Keratinocyte (primary cell): ENCODE results near the gene UHMK1. TPM values are rescaled to one million over a fixed set of nuclear protein-coding genes. Genes with fewer than 3 reads are reported as not detected.
A peak's percentile ranks its signal among the peaks of the same experiment; 100 is the strongest.

Experiments
- DNase-seq: peaks from one replicate; pipeline ENCODE4 v3.0.0-alpha.2; 2011; ENCODE audit warnings: low read depth, missing footprints, low spot score
- FAIRE-seq: peaks from 2 replicates; lab custom pipeline; 2011; peaks lifted over from hg19 to GRCh38; lab: Jason Lieb, UNC
- H2AFZ ChIP-seq: 2 replicates; pipeline ENCODE4 v1.6.0; 2012; ENCODE audit warnings: low read length, control low read depth, inconsistent platforms; ENCODE audit not compliant: control insufficient read depth
- H3K27ac ChIP-seq: 2 replicates; pipeline ENCODE4 v1.5.1; 2011; ENCODE audit warnings: low read length; ENCODE audit not compliant: control insufficient read depth, insufficient read depth
- H3K27me3 ChIP-seq: 3 replicates; pipeline ENCODE4 v1.6.0; 2011; ENCODE audit warnings: low read length; ENCODE audit not compliant: control insufficient read depth, insufficient read depth; ENCODE audit errors: extremely low read depth
- H3K36me3 ChIP-seq, 2 experiments: 2 replicates in 1 of 2; 3 replicates in 1 of 2; pipeline ENCODE4 v1.5.1; 2011; ENCODE audit warnings: low read length in 2 of 2, mild to moderate bottlenecking in 1 of 2; ENCODE audit not compliant: control insufficient read depth in 2 of 2, insufficient read depth in 2 of 2; ENCODE audit errors: extremely low read depth in 1 of 2
- H3K4me1 ChIP-seq: 3 replicates; pipeline ENCODE4 v1.5.1; 2011; ENCODE audit warnings: low read length; ENCODE audit not compliant: control insufficient read depth, insufficient read depth; ENCODE audit errors: extremely low read depth
- H3K4me2 ChIP-seq: 3 replicates; pipeline ENCODE4 v1.6.0; 2011; ENCODE audit warnings: low read depth, low read length; ENCODE audit not compliant: control insufficient read depth, insufficient read depth; ENCODE audit errors: extremely low read depth
- H3K4me3 ChIP-seq, 3 experiments: fragments of 200-600 bp in 1 of 3; sonication (generic) in 1 of 3; 2 replicates in 2 of 3; 3 replicates in 1 of 3; pipeline ENCODE4 v1.5.1; 2011 to 2016; ENCODE audit warnings: low read length in 3 of 3, mild to moderate bottlenecking in 3 of 3, control low read depth in 2 of 3, inconsistent platforms in 1 of 3, low read depth in 1 of 3, mixed read lengths in 1 of 3, mixed run types in 1 of 3, moderate library complexity in 1 of 3; ENCODE audit not compliant: control insufficient read depth in 2 of 3, insufficient read depth in 2 of 3; ENCODE audit errors: extremely low read depth in 1 of 3
- H3K79me2 ChIP-seq: 2 replicates; pipeline ENCODE4 v1.6.0; 2012; ENCODE audit warnings: low read length; ENCODE audit not compliant: control insufficient read depth, insufficient read depth
- H3K9ac ChIP-seq: 3 replicates; pipeline ENCODE4 v1.6.0; 2011; ENCODE audit warnings: low read length; ENCODE audit not compliant: control insufficient read depth, insufficient read depth; ENCODE audit errors: extremely low read depth
- H3K9me1 ChIP-seq: 3 replicates; pipeline ENCODE4 v1.6.0; 2011; ENCODE audit warnings: low read length; ENCODE audit not compliant: control insufficient read depth, insufficient read depth; ENCODE audit errors: extremely low read depth
- H3K9me3 ChIP-seq: 2 replicates; pipeline ENCODE4 v1.5.1; 2012; ENCODE audit warnings: low read depth, low read length; ENCODE audit not compliant: control insufficient read depth
- H4K20me1 ChIP-seq: 3 replicates; pipeline ENCODE4 v1.6.0; 2011; ENCODE audit warnings: low read length; ENCODE audit not compliant: control insufficient read depth, insufficient read depth; ENCODE audit errors: extremely low read depth
- EZH2 ChIP-seq: IDR thresholded peaks from one replicate; pipeline ENCODE4 v1.6.1; 2012; ENCODE audit warnings: inconsistent platforms, mild to moderate bottlenecking, low read length, moderate library complexity
- dilution Hi-C: fragments of 300-500 bp; cut with MboI; formaldehyde crosslinking; loops from one replicate; pipeline ENCODE4 v1.7.0; 2020; ENCODE audit warnings: low sequenced_read_pairs; ENCODE audit not compliant: extremely low pct_ligation_motif_present
- polyA plus RNA-seq, 5 experiments: library from polyadenylated mRNA; depleted of rRNA in 3 of 5; stranded (reverse) in 3 of 5; stranded (forward) in 1 of 5; unstranded in 1 of 5; fragments of >200 nt; gene quantifications; 1 replicate in 1 of 5; 2 replicates in 3 of 5; 3 replicates in 1 of 5; pipeline versions ENCODE4 v1.2.1 to v1.2.3, GENCODE V29; 2011 to 2012; ENCODE audit warnings: missing spikeins in 2 of 5, low read depth in 1 of 5, low replicate concordance in 1 of 5
- TF ChIP-seq, protein P1 (sequence below), 3 experiments: IDR thresholded peaks in 1 of 3; conservative IDR thresholded peaks in 1 of 3; optimal IDR thresholded peaks in 1 of 3; 2 replicates in 2 of 3; 3 replicates in 1 of 3; pipeline versions ENCODE3 to v1.5.1; 2011; ENCODE audit warnings: low read length in 3 of 3, mild to moderate bottlenecking in 3 of 3, moderate library complexity in 2 of 3, control low read depth in 1 of 3, inconsistent platforms in 1 of 3; ENCODE audit not compliant: insufficient read depth in 2 of 3; ENCODE audit errors: extremely low read depth in 1 of 3

The UHMK1 gene
- polyA plus RNA-seq, 1 donor (not counting 4 experiments of a cell fraction or from before 2014, with no cell fraction given) = 45.1 TPM

GRCh38 chr1:162497104-162497722 lies 405 bp upstream of the UHMK1 start:
- Histone ChIP-seq H3K4me1 (peaks cover 6% of the 10 kb centered on the region), H3K4me2 (peak overlapping the region; percentile 74), H3K79me2 (peaks cover 40% of the 10 kb centered on the region), H2AFZ (peak overlapping the region; percentile 98), H3K27me3 (no peaks in the 10 kb centered on the region), H3K4me3 (peak overlapping the region; percentile 95 to 97 (median 97)), H3K9me1 (no peaks in the 10 kb centered on the region), H3K9ac (peak overlapping the region; percentile 87), H3K27ac (peak overlapping the region; percentile 78), H4K20me1 (no peaks in the 10 kb centered on the region), H3K9me3 (no peaks in the 10 kb centered on the region), H3K36me3 (peaks cover 3 to 6% of the 10 kb centered on the region in 2 experiments)
- no peak for TF ChIP-seq EZH2
- TF ChIP-seq, protein P1, sequence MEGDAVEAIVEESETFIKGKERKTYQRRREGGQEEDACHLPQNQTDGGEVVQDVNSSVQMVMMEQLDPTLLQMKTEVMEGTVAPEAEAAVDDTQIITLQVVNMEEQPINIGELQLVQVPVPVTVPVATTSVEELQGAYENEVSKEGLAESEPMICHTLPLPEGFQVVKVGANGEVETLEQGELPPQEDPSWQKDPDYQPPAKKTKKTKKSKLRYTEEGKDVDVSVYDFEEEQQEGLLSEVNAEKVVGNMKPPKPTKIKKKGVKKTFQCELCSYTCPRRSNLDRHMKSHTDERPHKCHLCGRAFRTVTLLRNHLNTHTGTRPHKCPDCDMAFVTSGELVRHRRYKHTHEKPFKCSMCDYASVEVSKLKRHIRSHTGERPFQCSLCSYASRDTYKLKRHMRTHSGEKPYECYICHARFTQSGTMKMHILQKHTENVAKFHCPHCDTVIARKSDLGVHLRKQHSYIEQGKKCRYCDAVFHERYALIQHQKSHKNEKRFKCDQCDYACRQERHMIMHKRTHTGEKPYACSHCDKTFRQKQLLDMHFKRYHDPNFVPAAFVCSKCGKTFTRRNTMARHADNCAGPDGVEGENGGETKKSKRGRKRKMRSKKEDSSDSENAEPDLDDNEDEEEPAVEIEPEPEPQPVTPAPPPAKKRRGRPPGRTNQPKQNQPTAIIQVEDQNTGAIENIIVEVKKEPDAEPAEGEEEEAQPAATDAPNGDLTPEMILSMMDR (optimal IDR thresholded peaks at IDR 0.05 in 1 of 3, IDR thresholded peaks at IDR 0.05 in 1 of 3, conservative IDR thresholded peaks at IDR 0.05 in 1 of 3; ENCODE audit: extremely low read depth in 1 of 3, insufficient read depth in 2 of 3, low read length in 3 of 3) = no peak
- dilution Hi-C loops = no loop called here
- DNase-seq (no peak), FAIRE-seq (no peak)

GRCh38 chr1:162498496-162498810 lies 835 bp downstream of the UHMK1 start:
- peak overlapping the region; percentile 87 for H3K9ac ChIP-seq
- H4K20me1 ChIP-seq = no peaks in the 10 kb centered on the region
- H3K36me3 ChIP-seq = peaks cover 6 to 10% of the 10 kb centered on the region in 2 experiments
- peak overlapping the region; percentile 84 for H3K4me2 ChIP-seq
- no peak for TF ChIP-seq EZH2
- TF ChIP-seq, protein P1 (optimal IDR thresholded peaks at IDR 0.05 in 1 of 3, IDR thresholded peaks at IDR 0.05 in 1 of 3, conservative IDR thresholded peaks at IDR 0.05 in 1 of 3; ENCODE audit: extremely low read depth in 1 of 3, insufficient read depth in 2 of 3, low read length in 3 of 3) = no peak
- H3K4me1 ChIP-seq = peaks cover 6% of the 10 kb centered on the region
- peaks cover 42% of the 10 kb centered on the region for H3K79me2 ChIP-seq
- no peaks in the 10 kb centered on the region for H3K9me3 ChIP-seq
- FAIRE-seq = no peak
- DNase-seq = no peak
- H3K27me3 ChIP-seq = no peaks in the 10 kb centered on the region
- dilution Hi-C loops = no loop called here
- peak overlapping the region; percentile 94 for H2AFZ ChIP-seq
- H3K4me3 ChIP-seq = peak overlapping the region; percentile 95 to 97 (median 97)
- H3K27ac ChIP-seq = peak overlapping the region; percentile 78
- H3K9me1 ChIP-seq = no peaks in the 10 kb centered on the region
